Lung (tissue), 12 donors: ENCODE data around the gene MUC3A. TPM values are rescaled to one million over a fixed set of nuclear protein-coding genes. Genes with fewer than 3 reads are reported as not detected.
"Not testable (repeated sequence)": the region's sequence is repeated elsewhere in the genome, so short reads cannot be mapped to it uniquely, and the experiment has no call there.

ENCODE experiments used
- ATAC-seq: fragments of 200-7000 bp; cut with Tn5 transposase; one replicate; pipeline ENCODE4 v1.9.1; 2020; ENCODE audit warnings: moderate number of reproducible peaks; ENCODE audit not compliant: insufficient read depth, low FRiP score
- DNase-seq, 3 donors: peaks; one replicate each; pipeline ENCODE4 v3.0.0-alpha.2; 2013 to 2017
- H3K27ac ChIP-seq, 2 donors: one replicate each; pipeline ENCODE4 v1.5.1; 2013; ENCODE audit warnings: mild to moderate bottlenecking in 2 of 2, moderate library complexity in 2 of 2, control low read depth in 1 of 2, inconsistent platforms in 1 of 2, low read depth in 1 of 2, low read length in 1 of 2
- H3K27me3 ChIP-seq, 3 donors: one replicate each; pipeline ENCODE4 v1.5.1; 2013; ENCODE audit warnings: low read length in 2 of 3; ENCODE audit not compliant: control insufficient read depth in 3 of 3, insufficient read depth in 3 of 3
- H3K36me3 ChIP-seq, 4 donors: one replicate each; pipeline ENCODE4 v1.5.1; 2013; ENCODE audit warnings: low read length in 4 of 4, mild to moderate bottlenecking in 1 of 4, moderate library complexity in 1 of 4; ENCODE audit not compliant: control insufficient read depth in 4 of 4, insufficient read depth in 4 of 4
- H3K4me1 ChIP-seq, 5 donors: one replicate each; pipeline ENCODE4 v1.5.1; 2013; ENCODE audit warnings: low read length in 5 of 5, mild to moderate bottlenecking in 2 of 5, moderate library complexity in 1 of 5; ENCODE audit not compliant: control insufficient read depth in 5 of 5, insufficient read depth in 5 of 5
- H3K4me3 ChIP-seq: one replicate; pipeline ENCODE4 v1.5.1; 2013; ENCODE audit warnings: mild to moderate bottlenecking, control low read depth, moderate library complexity
- H3K9ac ChIP-seq, 2 donors: one replicate each; pipeline ENCODE4 v1.5.1; 2013; ENCODE audit warnings: low read length in 2 of 2, control low read depth in 1 of 2; ENCODE audit not compliant: insufficient read depth in 1 of 2
- H3K9me3 ChIP-seq, 4 donors: one replicate each; pipeline ENCODE4 v1.5.1; 2013; ENCODE audit warnings: low read length in 3 of 4, mild to moderate bottlenecking in 1 of 4, moderate library complexity in 1 of 4; ENCODE audit not compliant: control insufficient read depth in 4 of 4, insufficient read depth in 3 of 4
- CTCF ChIP-seq: IDR thresholded peaks from 2 replicates; pipeline ENCODE4 v1.5.1; 2012; ENCODE audit warnings: mild to moderate bottlenecking; ENCODE audit errors: control extremely low read depth, extremely low read depth
- WGBS, 2 donors: extraction: QIAGEN DNeasy Blood & Tissue Kit; methylation state at CpG; one replicate each; pipeline ENCODE4 v1.1.7; 2013; 5-methylcytosine and 5-hydroxymethylcytosine counted together
- polyA plus RNA-seq, 2 donors: library from polyadenylated mRNA; stranded (reverse); fragments of 200-250 nt; gene quantifications; one replicate each; pipeline ENCODE4 v1.2.1, GENCODE V29; 2013
- total RNA-seq, 2 donors: library from RNA; depleted of rRNA in 1 of 2; stranded (reverse); fragments of >200 nt in 1 of 2; gene quantifications; one replicate each; pipeline ENCODE4 v1.2.1, GENCODE V29; 2014 to 2021
- donor health status: control.
- donor health status: control.
- donor health status: Bipolar disorder and iron deficiency.
- donor health status: healthy.
- donor health status: DM: yes; HTN: yes; CAD: no.

The MUC3A gene
- total and polyA plus RNA-seq, 4 donors: 0.53 to 5.5 (median 1.5) TPM

DNA sequence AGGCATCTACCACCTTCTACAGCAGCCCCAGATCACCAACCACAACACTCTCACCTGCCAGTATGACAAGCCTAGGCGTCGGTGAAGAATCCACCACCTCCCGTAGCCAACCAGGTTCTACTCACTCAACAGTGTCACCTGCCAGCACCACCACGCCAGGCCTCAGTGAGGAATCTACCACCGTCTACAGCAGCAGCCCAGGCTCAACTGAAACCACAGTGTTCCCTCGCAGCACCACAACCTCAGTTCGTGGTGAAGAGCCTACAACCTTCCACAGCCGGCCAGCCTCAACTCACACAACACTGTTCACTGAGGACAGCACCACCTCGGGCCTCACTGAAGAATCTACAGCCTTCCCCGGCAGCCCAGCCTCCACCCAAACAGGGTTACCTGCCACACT lies 49.2 kb downstream of the MUC3A start:
- H3K4me1 ChIP-seq, H3K36me3 ChIP-seq, H3K27ac ChIP-seq, ATAC-seq, H3K9me3 ChIP-seq, H3K4me3 ChIP-seq, H3K27me3 ChIP-seq, H3K9ac ChIP-seq, DNase-seq: not testable (repeated sequence)
- WGBS, 2 donors: 79 to 88% methylated on average over 4 of the region's 10 CpGs

DNA sequence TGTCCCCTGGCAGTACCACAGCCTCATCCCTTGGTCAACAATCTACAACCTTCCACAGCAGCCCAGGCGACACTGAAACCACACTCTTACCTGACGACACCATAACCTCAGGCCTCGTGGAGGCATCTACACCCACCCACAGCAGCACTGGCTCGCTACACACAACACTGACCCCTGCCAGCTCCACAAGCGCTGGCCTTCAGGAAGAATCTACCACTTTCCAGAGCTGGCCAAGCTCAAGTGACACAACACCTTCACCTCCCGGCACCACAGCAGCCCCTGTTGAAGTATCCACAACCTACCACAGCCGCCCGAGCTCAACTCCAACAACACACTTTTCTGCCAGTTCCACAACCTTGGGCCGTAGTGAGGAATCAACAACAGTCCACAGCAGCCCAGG lies 50.0 kb downstream of the MUC3A start:
- H3K36me3 ChIP-seq, H3K9ac ChIP-seq, H3K27me3 ChIP-seq, ATAC-seq, H3K4me1 ChIP-seq, H3K27ac ChIP-seq, H3K9me3 ChIP-seq, DNase-seq, H3K4me3 ChIP-seq: not testable (repeated sequence)
- WGBS, 2 donors: no CpG with 5 or more reads among the region's 9 CpGs

DNA sequence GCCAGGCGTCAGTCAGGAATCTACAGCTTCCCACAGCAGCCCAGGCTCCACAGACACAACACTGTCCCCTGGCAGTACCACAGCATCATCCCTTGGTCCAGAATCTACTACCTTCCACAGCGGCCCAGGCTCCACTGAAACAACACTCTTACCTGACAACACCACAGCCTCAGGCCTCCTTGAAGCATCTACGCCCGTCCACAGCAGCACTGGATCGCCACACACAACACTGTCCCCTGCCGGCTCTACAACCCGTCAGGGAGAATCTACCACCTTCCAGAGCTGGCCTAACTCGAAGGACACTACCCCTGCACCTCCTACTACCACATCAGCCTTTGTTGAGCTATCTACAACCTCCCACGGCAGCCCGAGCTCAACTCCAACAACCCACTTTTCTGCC lies 50.7 kb downstream of the MUC3A start:
- not testable (repeated sequence) for ATAC-seq, DNase-seq

GRCh38 chr7:101002333-101002732 lies 53.0 kb downstream of the MUC3A start:
- H3K36me3 ChIP-seq, DNase-seq, H3K27me3 ChIP-seq, H3K9me3 ChIP-seq, H3K4me3 ChIP-seq, ATAC-seq, H3K9ac ChIP-seq, H3K27ac ChIP-seq, H3K4me1 ChIP-seq: not testable (repeated sequence)
- 97 to 100% methylated on average over 2 of the region's 8 CpGs for WGBS, 2 donors

More for the DNA sequence above, 50.7 kb downstream of the MUC3A start:
- not testable (repeated sequence) for H3K36me3 ChIP-seq, H3K9me3 ChIP-seq, H3K27ac ChIP-seq, H3K27me3 ChIP-seq, H3K4me3 ChIP-seq, H3K9ac ChIP-seq, H3K4me1 ChIP-seq
- 84 to 88% methylated on average over 9 to 10 of the region's 10 CpGs for WGBS, 2 donors

DNA sequence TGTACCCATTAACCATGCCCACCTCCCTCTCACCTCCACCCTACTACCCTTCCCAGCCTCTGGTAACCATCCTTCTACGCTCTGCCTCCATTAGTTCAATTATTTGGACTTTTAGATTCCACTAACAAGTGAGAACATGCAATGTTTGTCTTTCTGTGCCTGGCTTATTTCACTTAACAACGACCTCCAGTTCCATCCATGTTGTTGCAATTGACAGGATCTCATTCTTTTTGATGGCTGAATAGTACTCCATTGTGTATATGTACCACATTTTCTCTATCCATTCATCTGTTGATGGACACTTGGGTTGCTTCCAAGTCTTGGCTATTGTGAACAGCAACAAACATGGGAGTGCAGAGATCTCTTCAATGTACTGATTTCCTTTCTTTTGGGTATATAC lies 58.0 kb downstream of the MUC3A start:
- DNase-seq, H3K27me3 ChIP-seq: not testable (repeated sequence)

DNA sequence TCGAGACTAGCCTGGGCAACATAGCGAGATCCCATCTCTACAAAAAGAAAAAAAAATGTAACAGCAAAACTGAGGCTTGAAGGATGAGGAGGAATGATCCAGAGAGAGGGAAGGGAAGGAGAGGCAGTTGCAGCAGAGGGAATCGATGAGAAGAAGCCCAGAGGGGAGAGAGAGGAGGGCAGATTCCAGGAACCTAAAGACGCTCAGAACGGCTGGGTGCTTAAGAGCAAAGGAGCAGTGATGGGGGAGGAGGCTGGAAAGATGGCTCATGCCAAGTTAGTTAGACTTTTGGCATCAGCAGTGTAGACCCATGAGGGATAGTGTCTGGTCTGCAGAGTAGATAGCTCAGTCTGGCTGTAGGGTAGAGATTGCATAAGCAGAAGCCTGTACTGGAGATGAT lies 60.3 kb downstream of the MUC3A start:
- no peaks in the 10 kb centered on the region for H3K4me1 ChIP-seq
- H3K9me3 ChIP-seq: peaks cover 0 to 2% (median 0%) of the 10 kb centered on the region in 4 donors
- H3K27me3 ChIP-seq: no peaks in the 10 kb centered on the region
- H3K9ac ChIP-seq: no peak overlapping the region
- H3K27ac ChIP-seq: no peak overlapping the region
- ATAC-seq (no peak), DNase-seq (no peak)
- no peaks in the 10 kb centered on the region for H3K36me3 ChIP-seq
- WGBS, 2 donors: 80 to 81% methylated on average over 5 of the region's 5 CpGs
- TF ChIP-seq CTCF: no peak
- no peak overlapping the region for H3K4me3 ChIP-seq

More for the DNA sequence above, 58.0 kb downstream of the MUC3A start:
- not testable (repeated sequence) for H3K27ac ChIP-seq, H3K4me3 ChIP-seq, H3K9me3 ChIP-seq, H3K36me3 ChIP-seq, H3K4me1 ChIP-seq, H3K9ac ChIP-seq, ATAC-seq
- 68 to 74% methylated on average over 2 of the region's 2 CpGs for WGBS, 2 donors
